ENCODE data around the gene KRTAP5-7. TPM values are rescaled to one million over a fixed set of nuclear protein-coding genes. Genes with fewer than 3 reads are reported as not detected.

The KRTAP5-7 gene
- total RNA-seq, 1 donor from 2014 or later, result 0.25 TPM

DNA sequence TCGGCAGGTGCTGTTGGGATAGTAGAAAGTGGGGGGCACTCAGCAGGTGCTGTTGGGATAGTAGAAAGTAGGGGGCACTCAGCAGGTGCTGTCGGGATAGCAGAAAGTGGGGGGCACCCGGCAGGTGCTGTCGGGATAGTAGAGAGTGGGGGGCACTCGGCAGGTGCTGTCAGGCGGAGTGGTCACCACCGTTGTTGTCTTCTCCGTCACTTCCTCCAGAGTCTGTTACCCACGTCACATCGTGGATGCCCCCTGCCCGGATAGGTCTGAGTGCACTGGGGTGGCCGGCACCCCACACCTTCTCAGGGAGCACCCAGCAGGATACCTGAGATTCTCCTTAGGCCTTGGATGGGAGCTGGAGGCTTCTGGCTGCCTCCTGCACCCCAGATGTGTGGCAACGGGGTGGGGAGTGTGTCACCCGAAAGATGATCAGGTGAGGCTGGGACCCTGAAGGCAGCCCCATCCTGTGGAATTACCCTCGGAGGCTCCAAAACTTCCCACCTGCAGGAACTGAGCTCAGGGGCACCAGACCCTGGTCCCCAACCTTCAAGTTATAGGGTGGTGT, 24.1 kb upstream of the KRTAP5-7 start:
- DNase-seq (ENCODE audit: low spot score in 2 of 2, unreplicated experiment in 2 of 2), result peak in 1 of 2 experiments; percentile 31
- TF ChIP-seq, protein P1, sequence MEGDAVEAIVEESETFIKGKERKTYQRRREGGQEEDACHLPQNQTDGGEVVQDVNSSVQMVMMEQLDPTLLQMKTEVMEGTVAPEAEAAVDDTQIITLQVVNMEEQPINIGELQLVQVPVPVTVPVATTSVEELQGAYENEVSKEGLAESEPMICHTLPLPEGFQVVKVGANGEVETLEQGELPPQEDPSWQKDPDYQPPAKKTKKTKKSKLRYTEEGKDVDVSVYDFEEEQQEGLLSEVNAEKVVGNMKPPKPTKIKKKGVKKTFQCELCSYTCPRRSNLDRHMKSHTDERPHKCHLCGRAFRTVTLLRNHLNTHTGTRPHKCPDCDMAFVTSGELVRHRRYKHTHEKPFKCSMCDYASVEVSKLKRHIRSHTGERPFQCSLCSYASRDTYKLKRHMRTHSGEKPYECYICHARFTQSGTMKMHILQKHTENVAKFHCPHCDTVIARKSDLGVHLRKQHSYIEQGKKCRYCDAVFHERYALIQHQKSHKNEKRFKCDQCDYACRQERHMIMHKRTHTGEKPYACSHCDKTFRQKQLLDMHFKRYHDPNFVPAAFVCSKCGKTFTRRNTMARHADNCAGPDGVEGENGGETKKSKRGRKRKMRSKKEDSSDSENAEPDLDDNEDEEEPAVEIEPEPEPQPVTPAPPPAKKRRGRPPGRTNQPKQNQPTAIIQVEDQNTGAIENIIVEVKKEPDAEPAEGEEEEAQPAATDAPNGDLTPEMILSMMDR (IDR thresholded peaks at IDR 0.05; ENCODE audit: unreplicated experiment), result no peak
- Mint-ChIP-seq H3K27me3 (ENCODE audit: low read depth) (no peaks in the 10 kb centered on the region), H3K4me3 (no peak overlapping the region), H3K27ac (no peak overlapping the region), H3K4me1 (peaks cover 7% of the 10 kb centered on the region), H3K36me3 (peaks cover 31% of the 10 kb centered on the region), H3K9me3 (peaks cover 12% of the 10 kb centered on the region)

DNA sequence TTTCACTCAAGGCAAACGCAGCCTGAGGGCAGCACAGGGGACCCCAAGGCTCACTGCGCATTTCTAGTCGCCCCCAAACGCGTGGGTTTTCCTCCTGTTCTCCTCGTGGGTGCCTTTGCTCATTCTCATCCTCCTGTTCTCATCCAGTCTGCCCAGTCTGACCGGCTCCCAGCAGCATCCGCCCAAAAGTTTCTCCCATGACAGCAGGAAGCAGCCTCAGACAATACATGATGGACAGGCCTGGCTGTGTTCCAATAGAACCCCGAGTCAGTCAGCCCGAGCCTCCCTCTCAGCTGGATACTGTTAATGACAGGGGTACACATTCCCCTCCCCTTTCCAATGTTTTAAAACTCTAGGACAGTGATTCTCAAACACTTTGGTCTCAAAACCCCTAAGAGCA, 22.5 kb upstream of the KRTAP5-7 start:
- Mint-ChIP-seq H3K27ac (peak overlapping the region; percentile 45), H3K27me3 (ENCODE audit: low read depth) (no peaks in the 10 kb centered on the region), H3K4me1 (peaks cover 7% of the 10 kb centered on the region), H3K9me3 (peaks cover 27% of the 10 kb centered on the region), H3K36me3 (peaks cover 33% of the 10 kb centered on the region), H3K4me3 (no peak overlapping the region)
- peak in 1 of 2 experiments; percentile 37 for DNase-seq (ENCODE audit: low spot score in 2 of 2, unreplicated experiment in 2 of 2)
- TF ChIP-seq, protein P1 (IDR thresholded peaks at IDR 0.05; ENCODE audit: unreplicated experiment), result no peak

DNA sequence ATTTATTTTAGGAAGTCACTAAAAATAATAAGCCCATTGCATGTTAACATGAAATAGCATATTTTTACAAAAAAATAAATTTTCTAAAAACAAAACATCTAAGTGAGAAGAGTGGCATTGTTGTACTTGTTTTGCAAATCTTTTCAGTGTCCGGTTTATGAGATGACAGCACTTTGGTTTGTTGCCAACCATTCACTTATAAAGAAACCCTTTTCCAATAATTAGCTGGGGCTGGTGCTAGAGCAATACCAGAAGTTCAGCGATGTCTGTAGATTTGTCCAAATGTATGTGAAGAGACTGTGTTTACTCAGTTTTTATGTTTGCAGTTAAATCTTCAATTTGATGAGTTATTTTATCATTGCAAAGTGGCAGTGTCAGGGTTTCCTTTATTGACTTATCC, 22.1 kb upstream of the KRTAP5-7 start:
- Mint-ChIP-seq H3K9me3 (peaks cover 32% of the 10 kb centered on the region), H3K27me3 (ENCODE audit: low read depth) (no peaks in the 10 kb centered on the region), H3K4me3 (no peak overlapping the region), H3K27ac (no peak overlapping the region), H3K36me3 (peaks cover 37% of the 10 kb centered on the region), H3K4me1 (peaks cover 7% of the 10 kb centered on the region)
- DNase-seq (ENCODE audit: low spot score in 2 of 2, unreplicated experiment in 2 of 2), result no peak
- TF ChIP-seq, protein P1 (IDR thresholded peaks at IDR 0.05; ENCODE audit: unreplicated experiment), result no peak

DNA sequence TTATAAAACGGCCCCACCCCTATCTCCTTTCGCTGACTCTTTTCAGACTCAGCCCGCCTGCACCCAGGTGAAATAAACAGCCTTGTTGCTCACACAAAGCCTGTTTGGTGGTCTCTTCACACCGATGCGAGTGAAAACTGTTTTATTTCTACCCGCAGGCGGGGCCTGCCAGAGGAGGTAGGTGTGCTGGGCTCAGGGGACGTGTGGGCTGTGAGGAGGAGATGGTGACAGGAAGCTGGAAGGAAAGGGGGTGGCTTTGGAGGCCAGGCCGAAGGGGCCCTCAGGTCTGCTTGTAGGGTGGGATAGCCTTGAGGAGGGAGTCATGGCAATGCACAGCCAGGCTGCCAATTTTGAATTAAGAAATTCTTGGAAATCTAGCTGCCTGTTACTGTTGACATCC, 21.3 kb upstream of the KRTAP5-7 start:
- TF ChIP-seq, protein P1 (IDR thresholded peaks at IDR 0.05; ENCODE audit: unreplicated experiment), result no peak
- Mint-ChIP-seq H3K36me3 (peaks cover 37% of the 10 kb centered on the region), H3K4me1 (peaks cover 7% of the 10 kb centered on the region), H3K9me3 (peaks cover 36% of the 10 kb centered on the region), H3K4me3 (no peak overlapping the region), H3K27ac (no peak overlapping the region), H3K27me3 (ENCODE audit: low read depth) (no peaks in the 10 kb centered on the region)
- DNase-seq (ENCODE audit: low spot score in 2 of 2, unreplicated experiment in 2 of 2), result peak in 1 of 2 experiments; percentile 6

DNA sequence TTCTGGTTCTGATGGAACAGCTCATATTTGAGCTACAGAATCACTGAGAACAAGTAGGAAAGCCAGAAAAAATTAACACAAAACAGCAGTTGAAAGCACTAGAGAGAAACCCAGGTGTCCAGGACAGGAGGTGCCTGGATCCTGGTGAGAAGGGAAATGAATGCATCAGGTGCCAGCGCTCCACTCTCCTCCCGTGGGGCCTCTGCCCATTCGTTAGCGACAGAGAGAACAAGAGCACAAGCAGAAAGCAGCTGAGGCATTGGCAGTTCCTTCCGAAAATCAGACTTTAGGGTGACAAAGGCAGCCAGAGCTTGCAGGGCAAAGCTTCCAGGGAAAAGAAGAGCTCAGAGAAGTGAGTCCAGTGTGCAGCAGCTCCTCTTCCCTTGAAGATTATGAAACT, 20.0 kb upstream of the KRTAP5-7 start:
- Mint-ChIP-seq H3K9me3 (peaks cover 37% of the 10 kb centered on the region), H3K4me1 (peaks cover 7% of the 10 kb centered on the region), H3K4me3 (no peak overlapping the region), H3K27me3 (ENCODE audit: low read depth) (no peaks in the 10 kb centered on the region), H3K27ac (no peak overlapping the region), H3K36me3 (peaks cover 37% of the 10 kb centered on the region)
- TF ChIP-seq, protein P1 (IDR thresholded peaks at IDR 0.05; ENCODE audit: unreplicated experiment), result no peak
- DNase-seq (ENCODE audit: low spot score in 2 of 2, unreplicated experiment in 2 of 2), result no peak

Data from mesothelial cell of epicardium (in vitro differentiated cells).